MCF 10A (cell line): ENCODE measurements around the gene PRUNE2. TPM values are rescaled to one million over a fixed set of nuclear protein-coding genes. Genes with fewer than 3 reads are reported as not detected.

Experiments used
- BruUV-seq: library from RNA; stranded (reverse); fragments of 400-500 nt; replicated peaks from 2 replicates; lab custom pipeline; 2021; lab: Mats Ljungman, UMichigan
- CTCF ChIA-PET: fragments of 300-600 bp; sonication (Branson Sonifier 250); formaldehyde crosslinking; extraction: SDS; loops from one replicate; lab custom pipeline; 2021; ENCODE audit warnings: antibody characterized with exemption, inconsistent platforms; lab: Yijun Ruan, JAX
- POLR2A ChIA-PET: fragments of 300-600, 350-650 bp; sonication (Branson Sonifier 250); formaldehyde crosslinking; extraction: SDS; loops from one replicate; lab custom pipeline; 2020; ENCODE audit warnings: antibody characterized with exemption, inconsistent platforms; lab: Yijun Ruan, JAX
- DNase-seq: peaks from one replicate; pipeline ENCODE4 v3.0.0-alpha.2; 2018; ENCODE audit not compliant: unreplicated experiment
- H3K27ac Mint-ChIP-seq: one replicate; pipeline ENCODE4 v1.8.0; 2022; ENCODE audit warnings: mild to moderate bottlenecking, low read depth, mixed read lengths; ENCODE audit not compliant: unreplicated experiment
- H3K27me3 Mint-ChIP-seq: one replicate; pipeline ENCODE4 v1.8.0; 2022; ENCODE audit warnings: mixed read lengths; ENCODE audit not compliant: insufficient read depth, unreplicated experiment
- H3K36me3 Mint-ChIP-seq: one replicate; pipeline ENCODE4 v1.8.0; 2022; ENCODE audit warnings: mild to moderate bottlenecking, moderate library complexity, mixed read lengths; ENCODE audit not compliant: insufficient read depth, unreplicated experiment
- H3K4me1 Mint-ChIP-seq: one replicate; pipeline ENCODE4 v1.8.0; 2022; ENCODE audit warnings: mixed read lengths; ENCODE audit not compliant: insufficient read depth, unreplicated experiment
- H3K4me3 Mint-ChIP-seq: one replicate; pipeline ENCODE4 v1.8.0; 2022; ENCODE audit warnings: mild to moderate bottlenecking, moderate library complexity, mixed read lengths; ENCODE audit not compliant: unreplicated experiment
- H3K9me3 Mint-ChIP-seq: one replicate; pipeline ENCODE4 v1.8.0; 2022; ENCODE audit warnings: mixed read lengths; ENCODE audit not compliant: unreplicated experiment
- intact Hi-C: fragments of 100-400 bp; cut with micrococcal nuclease; formaldehyde crosslinking; loops from 2 replicates; pipeline ENCODE4 v1.14.1; 2022
- total RNA-seq: library from RNA; stranded (reverse); gene quantifications from 2 replicates; pipeline ENCODE4 v1.2.3, GENCODE V29; 2022
- TF ChIP-seq, protein P1 (sequence below): fragments of 200-600 bp; IDR thresholded peaks from one replicate; pipeline ENCODE4 v1.8.0; 2022; ENCODE audit warnings: antibody characterized with exemption, mild to moderate bottlenecking; ENCODE audit not compliant: unreplicated experiment

PRUNE2 gene
- total RNA-seq, 1 experiment from 2014 or later, result 0.63 TPM

DNA sequence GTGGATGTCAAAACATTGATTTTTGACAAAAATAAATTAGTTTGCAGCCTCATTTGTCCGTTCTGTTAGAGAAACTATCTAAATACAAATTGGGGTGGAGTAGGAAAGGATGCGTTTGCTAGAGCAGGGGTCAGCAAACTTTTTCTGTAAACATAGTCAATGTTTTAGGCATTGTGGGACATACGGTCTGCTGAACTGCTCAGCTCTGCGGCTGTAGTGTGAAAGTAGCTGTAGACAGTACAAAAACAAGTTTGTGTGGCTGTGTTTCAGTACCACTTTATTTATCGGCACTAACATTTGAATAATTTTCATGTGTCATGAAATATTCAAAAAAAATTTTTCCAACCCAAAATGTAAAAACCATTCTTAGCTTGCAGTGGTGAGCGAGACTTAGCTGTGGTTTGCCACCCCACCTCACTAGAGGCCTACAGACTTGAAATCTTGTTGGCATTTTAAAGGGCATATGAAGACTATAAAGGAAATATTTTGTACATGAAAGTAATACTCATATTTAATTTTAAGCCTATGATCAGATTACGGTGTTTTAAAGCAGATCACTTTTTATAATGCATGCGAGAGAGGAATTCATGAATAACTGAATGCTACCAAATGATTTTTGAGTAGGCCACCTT, 292.6 kb downstream of the PRUNE2 start:
- intact Hi-C loops, result no loop called here
- DNase-seq, result no peak
- no peak overlapping the region for H3K4me3 Mint-ChIP-seq
- no peaks in the 10 kb centered on the region for H3K4me1 Mint-ChIP-seq
- TF ChIP-seq, protein P1, sequence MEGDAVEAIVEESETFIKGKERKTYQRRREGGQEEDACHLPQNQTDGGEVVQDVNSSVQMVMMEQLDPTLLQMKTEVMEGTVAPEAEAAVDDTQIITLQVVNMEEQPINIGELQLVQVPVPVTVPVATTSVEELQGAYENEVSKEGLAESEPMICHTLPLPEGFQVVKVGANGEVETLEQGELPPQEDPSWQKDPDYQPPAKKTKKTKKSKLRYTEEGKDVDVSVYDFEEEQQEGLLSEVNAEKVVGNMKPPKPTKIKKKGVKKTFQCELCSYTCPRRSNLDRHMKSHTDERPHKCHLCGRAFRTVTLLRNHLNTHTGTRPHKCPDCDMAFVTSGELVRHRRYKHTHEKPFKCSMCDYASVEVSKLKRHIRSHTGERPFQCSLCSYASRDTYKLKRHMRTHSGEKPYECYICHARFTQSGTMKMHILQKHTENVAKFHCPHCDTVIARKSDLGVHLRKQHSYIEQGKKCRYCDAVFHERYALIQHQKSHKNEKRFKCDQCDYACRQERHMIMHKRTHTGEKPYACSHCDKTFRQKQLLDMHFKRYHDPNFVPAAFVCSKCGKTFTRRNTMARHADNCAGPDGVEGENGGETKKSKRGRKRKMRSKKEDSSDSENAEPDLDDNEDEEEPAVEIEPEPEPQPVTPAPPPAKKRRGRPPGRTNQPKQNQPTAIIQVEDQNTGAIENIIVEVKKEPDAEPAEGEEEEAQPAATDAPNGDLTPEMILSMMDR, result no peak
- H3K9me3 Mint-ChIP-seq, result no peaks in the 10 kb centered on the region
- POLR2A ChIA-PET, result no interaction called here
- H3K36me3 Mint-ChIP-seq, result no peaks in the 10 kb centered on the region
- no TSS peak for BruUV-seq
- CTCF ChIA-PET, result interaction anchor here (0.5 to 1.0 kb wide), 2 partner anchors 11 to 92 kb away, joined by 3 to 4 read pairs; no protein-coding TSS in a partner anchor
- H3K27ac Mint-ChIP-seq, result no peak overlapping the region
- H3K27me3 Mint-ChIP-seq, result no peaks in the 10 kb centered on the region

DNA sequence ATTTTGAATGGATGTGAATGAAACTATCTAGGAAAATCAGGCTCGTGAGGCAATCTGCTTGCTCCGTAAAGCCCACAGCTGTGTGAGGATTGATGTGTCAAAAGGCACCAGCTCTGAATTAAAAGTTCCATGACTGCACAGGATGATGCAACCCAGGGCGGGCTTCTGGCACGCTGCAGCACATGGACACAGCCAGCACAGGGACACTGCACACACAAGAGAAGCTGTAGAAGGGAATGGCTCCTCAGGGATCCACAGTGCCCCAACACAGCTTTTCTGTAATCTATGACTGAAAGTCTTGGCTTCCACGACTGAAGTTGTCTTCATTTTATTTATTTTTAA, 295.9 kb downstream of the PRUNE2 start:
- no peaks in the 10 kb centered on the region for H3K4me1 Mint-ChIP-seq
- H3K4me3 Mint-ChIP-seq, result no peak overlapping the region
- H3K36me3 Mint-ChIP-seq, result no peaks in the 10 kb centered on the region
- intact Hi-C loops, result no loop called here
- no peaks in the 10 kb centered on the region for H3K9me3 Mint-ChIP-seq
- H3K27me3 Mint-ChIP-seq, result no peaks in the 10 kb centered on the region
- ChIA-PET POLR2A (no interaction called here), CTCF (interaction anchor here (0.6 kb wide), 1 partner anchor 423 kb away, joined by 3 read pairs; no protein-coding TSS in a partner anchor)
- no peak overlapping the region for H3K27ac Mint-ChIP-seq
- peak; percentile 60 for DNase-seq
- BruUV-seq, result no TSS peak
- TF ChIP-seq, protein P1, result no peak

DNA sequence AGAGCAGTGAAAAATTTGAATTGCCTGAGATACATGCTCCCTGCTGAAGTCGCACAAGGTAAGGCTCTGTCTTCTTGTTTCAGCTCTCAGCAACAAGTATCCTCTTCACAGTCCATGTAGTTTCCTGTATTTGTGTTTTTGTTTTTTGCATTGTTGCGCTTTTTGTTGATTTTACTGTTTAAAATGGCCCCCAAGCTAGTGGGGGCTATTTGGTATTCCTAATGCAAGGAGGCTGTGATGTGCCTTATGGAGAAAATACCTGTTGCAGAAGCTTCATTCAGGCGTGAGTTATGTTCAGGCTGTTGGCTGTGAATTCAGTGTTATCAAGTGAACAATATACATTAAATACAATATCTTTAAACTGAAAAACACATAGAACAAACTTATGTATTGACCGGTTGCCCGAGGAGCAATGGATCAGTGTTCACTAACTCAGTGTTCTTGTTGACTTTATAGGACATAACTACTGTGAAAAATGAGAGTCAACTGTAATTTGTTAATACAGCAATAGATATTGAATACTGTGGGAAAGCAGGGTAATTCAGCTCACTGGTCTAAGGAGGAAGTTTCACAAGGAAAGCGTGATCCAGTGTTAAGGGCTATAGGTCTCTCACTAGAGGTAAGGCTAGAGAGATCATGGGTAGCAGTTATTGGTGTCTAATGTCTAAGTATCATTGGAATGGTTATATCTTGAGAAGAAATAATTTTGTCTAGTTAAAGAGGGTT, 296.5 kb downstream of the PRUNE2 start:
- ChIA-PET CTCF (interaction anchor here (0.6 to 1.1 kb wide), 3 partner anchors 40 to 847 kb away, joined by 3 to 5 read pairs (median 3); no protein-coding TSS in a partner anchor), POLR2A (no interaction called here)
- TF ChIP-seq, protein P1, result no peak
- DNase-seq, result no peak
- no peaks in the 10 kb centered on the region for H3K36me3 Mint-ChIP-seq
- H3K4me3 Mint-ChIP-seq, result no peak overlapping the region
- no TSS peak for BruUV-seq
- H3K27ac Mint-ChIP-seq, result no peak overlapping the region
- H3K27me3 Mint-ChIP-seq, result no peaks in the 10 kb centered on the region
- no peaks in the 10 kb centered on the region for H3K4me1 Mint-ChIP-seq
- intact Hi-C loops, result no loop called here
- no peaks in the 10 kb centered on the region for H3K9me3 Mint-ChIP-seq

DNA sequence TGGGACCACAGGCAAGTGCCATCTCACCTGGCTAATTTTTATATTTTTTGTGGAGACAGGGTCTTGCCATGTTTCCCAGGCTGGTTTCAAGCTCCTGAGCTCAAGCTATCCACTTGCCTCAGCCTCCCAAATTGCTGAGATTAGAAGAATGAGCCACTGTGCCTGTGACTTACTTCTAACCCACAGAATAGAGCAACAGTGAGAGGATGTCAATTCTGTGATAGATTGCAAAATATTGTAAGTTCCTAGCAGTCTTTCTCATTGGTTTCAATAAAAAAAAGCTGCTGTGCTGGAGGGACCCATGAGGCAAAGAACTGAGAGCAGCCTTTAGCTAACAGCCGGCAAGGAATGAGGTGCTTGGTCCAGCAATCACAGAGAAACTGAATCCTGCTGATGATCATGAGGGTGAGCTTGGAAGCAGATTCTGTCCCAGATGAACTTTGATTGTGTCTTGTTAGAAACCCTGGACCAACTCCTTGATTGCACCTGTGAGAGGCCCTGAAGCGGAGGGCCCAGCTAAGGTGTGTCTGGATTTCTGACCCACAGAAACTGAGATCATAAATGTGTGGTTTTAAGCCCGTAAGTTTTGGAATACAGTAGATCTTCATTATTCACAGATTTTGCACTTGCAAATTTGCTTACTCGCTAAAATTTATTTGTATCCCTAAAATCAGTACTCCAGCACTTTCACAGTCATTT, 297.2 kb downstream of the PRUNE2 start:
- ChIA-PET POLR2A (no interaction called here), CTCF (interaction anchor here (0.7 to 1.1 kb wide), 2 partner anchors 41 to 848 kb away, joined by 3 to 5 read pairs; no protein-coding TSS in a partner anchor)
- TF ChIP-seq, protein P1, result no peak

More for the DNA sequence above, 297.2 kb downstream of the PRUNE2 start:
- H3K4me3 Mint-ChIP-seq, result no peak overlapping the region
- H3K27ac Mint-ChIP-seq, result no peak overlapping the region
- peaks cover 2% of the 10 kb centered on the region for H3K4me1 Mint-ChIP-seq
- no peaks in the 10 kb centered on the region for H3K27me3 Mint-ChIP-seq
- H3K36me3 Mint-ChIP-seq, result no peaks in the 10 kb centered on the region
- no TSS peak for BruUV-seq
- intact Hi-C loops, result no loop called here
- no peaks in the 10 kb centered on the region for H3K9me3 Mint-ChIP-seq
- no peak for DNase-seq
